HepG2 (cell line): ENCODE measurements around the gene SYNE1. TPM values are rescaled to one million over a fixed set of nuclear protein-coding genes. Genes with fewer than 3 reads are reported as not detected.

ENCODE experiments used
- ATAC-seq: fragments of 200-7000 bp; cut with Tn5 transposase; 3 replicates; pipeline ENCODE4 v1.9.1; 2020; ENCODE audit warnings: mild to moderate bottlenecking, moderate library complexity
- BruUV-seq: library from RNA; stranded (reverse); fragments of 400-500 nt; replicated peaks from 2 replicates; lab custom pipeline; 2021; lab: Mats Ljungman, UMichigan
- CTCF ChIA-PET: fragments of 300-600 bp; formaldehyde crosslinking; extraction: SDS; loops from one replicate; lab custom pipeline; 2021; ENCODE audit warnings: low total read pairs, inconsistent platforms, low intra/inter-chr PET ratio; lab: Yijun Ruan, JAX
- POLR2A ChIA-PET: fragments of 350-600 bp; sonication (Branson Sonifier 250); formaldehyde crosslinking; loops from one replicate; lab custom pipeline; 2020; ENCODE audit warnings: antibody characterized with exemption, inconsistent platforms; lab: Yijun Ruan, JAX
- DNase-seq: peaks from one replicate; pipeline ENCODE4 v3.0.0-alpha.2; 2015; ENCODE audit warnings: low spot score
- FAIRE-seq: peaks from 3 replicates; lab custom pipeline; 2011; peaks lifted over from hg19 to GRCh38; lab: Jason Lieb, UNC
- H2AFZ ChIP-seq: one replicate; pipeline ENCODE4 v1.6.1; 2011; ENCODE audit warnings: low read length, inconsistent platforms
- H3K27ac ChIP-seq: fragments of 300-600 bp; 3 replicates; pipeline ENCODE4 v1.8.0; 2011; ENCODE audit warnings: mixed run types, mild to moderate bottlenecking, mixed read lengths, low read length, inconsistent platforms; ENCODE audit not compliant: insufficient read depth; ENCODE audit errors: extremely low read length
- H3K27me3 ChIP-seq, 2 experiments: fragments of 200-600 bp in 1 of 2; 2 replicates in 1 of 2; 3 replicates in 1 of 2; pipeline versions ENCODE4 v1.6.0 to v1.8.0; 2011; ENCODE audit warnings: low read length in 2 of 2, mild to moderate bottlenecking in 2 of 2, moderate library complexity in 2 of 2, inconsistent platforms in 1 of 2; ENCODE audit not compliant: insufficient read depth in 2 of 2, control insufficient read depth in 1 of 2
- H3K36me3 ChIP-seq, 2 experiments: fragments of 200-600 bp in 1 of 2; replicated peaks in 1 of 2; 2 replicates in 1 of 2; 3 replicates in 1 of 2; pipeline versions ENCODE4 v1.5.1 to v1.8.0; 2011; ENCODE audit warnings: low read length in 2 of 2, inconsistent platforms in 1 of 2; ENCODE audit not compliant: insufficient read depth in 2 of 2, control insufficient read depth in 1 of 2
- H3K4me1 ChIP-seq: 2 replicates; pipeline ENCODE4 v1.5.1; 2012; ENCODE audit warnings: low read length, inconsistent platforms; ENCODE audit not compliant: insufficient read depth
- H3K4me2 ChIP-seq: 2 replicates; pipeline ENCODE4 v1.6.0; 2011; ENCODE audit warnings: low read depth, low read length, inconsistent platforms
- H3K4me3 ChIP-seq, 3 experiments: fragments of 200-600 bp in 1 of 3; sonication (generic), shearing (Covaris generic) in 1 of 3; replicated peaks in 1 of 3; 2 replicates each; pipeline ENCODE4 v1.5.1; 2011 to 2016; ENCODE audit warnings: low read length in 3 of 3, inconsistent platforms in 2 of 3, low read depth in 2 of 3, mild to moderate bottlenecking in 2 of 3, control low read depth in 1 of 3, mixed read lengths in 1 of 3; ENCODE audit not compliant: insufficient read depth in 1 of 3
- H3K79me2 ChIP-seq: one replicate; pipeline ENCODE4 v1.6.1; 2011; ENCODE audit warnings: low read length, inconsistent platforms; ENCODE audit not compliant: insufficient read depth
- H3K9ac ChIP-seq: 2 replicates; pipeline ENCODE4 v1.6.0; 2011; ENCODE audit warnings: mild to moderate bottlenecking, low read depth, low read length, inconsistent platforms; ENCODE audit not compliant: insufficient read depth
- H3K9me3 ChIP-seq: 2 replicates; pipeline ENCODE4 v1.5.1; 2012; ENCODE audit warnings: mild to moderate bottlenecking, low read length
- H4K20me1 ChIP-seq: 2 replicates; pipeline ENCODE4 v1.6.0; 2011; ENCODE audit warnings: inconsistent platforms, mild to moderate bottlenecking, low read length, moderate library complexity; ENCODE audit not compliant: insufficient read depth
- ARNT2 ChIP-seq: sonication (generic); formaldehyde crosslinking; IDR thresholded peaks from 2 replicates; pipeline ENCODE4 v1.8.0; 2022; ENCODE audit warnings: mild to moderate bottlenecking, low read depth, missing genetic modification reagents, moderate library complexity
- CEBPB ChIP-seq: IDR thresholded peaks from 2 replicates; pipeline ENCODE4 v1.6.1; 2011; ENCODE audit warnings: low read depth, low read length, improper control_type of control experiment, borderline replicate concordance
- CTCF ChIP-seq: sonication (generic); formaldehyde crosslinking; IDR thresholded peaks from 2 replicates; pipeline ENCODE4 v1.5.0; 2020; ENCODE audit warnings: mild to moderate bottlenecking, missing genetic modification reagents, moderate library complexity
- MBNL3 ChIP-seq: fragments of 250-450 bp; sonication (Bioruptor Pico); conservative IDR thresholded peaks from 2 replicates; pipeline ENCODE4 v1.8.0; 2022; ENCODE audit warnings: mild to moderate bottlenecking, inconsistent platforms
- RFXAP ChIP-seq: sonication (generic); formaldehyde crosslinking; IDR thresholded peaks from 2 replicates; pipeline ENCODE4 v1.4.0; 2020; ENCODE audit warnings: missing genetic modification reagents, borderline replicate concordance
- RNF219 ChIP-seq: sonication (generic); formaldehyde crosslinking; IDR thresholded peaks from 2 replicates; pipeline ENCODE4 v1.5.0; 2020; ENCODE audit warnings: mild to moderate bottlenecking, missing genetic modification reagents
- ZBTB10 ChIP-seq: sonication (generic); formaldehyde crosslinking; IDR thresholded peaks from 2 replicates; pipeline ENCODE4 v1.4.0; 2020; ENCODE audit warnings: missing genetic modification reagents, borderline replicate concordance
- ZNF101 ChIP-seq: sonication (generic); formaldehyde crosslinking; IDR thresholded peaks from 2 replicates; pipeline ENCODE4 v1.4.0; 2020; ENCODE audit warnings: mild to moderate bottlenecking, low read depth, missing genetic modification reagents, borderline replicate concordance
- ZNF660 ChIP-seq: sonication (generic); formaldehyde crosslinking; IDR thresholded peaks from 2 replicates; pipeline ENCODE4 v1.5.1; 2020; ENCODE audit warnings: mild to moderate bottlenecking, low read depth, missing genetic modification reagents, borderline replicate concordance
- WGBS: methylation state at CpG from one replicate; pipeline ENCODE4 v1.1.6; 2017; ENCODE audit warnings: low lambda C conversion rate; 5-methylcytosine and 5-hydroxymethylcytosine counted together
- in situ Hi-C: cut with HindIII; loops from 2 replicates; pipeline ENCODE4 v1.10.0; 2017; ENCODE audit warnings: low pct_unique_long_range_greater_than_20kb; ENCODE audit not compliant: extremely low pct_ligation_motif_present
- intact Hi-C: fragments of 100-400 bp; cut with micrococcal nuclease; formaldehyde crosslinking; loops from one replicate; pipeline ENCODE4 v1.10.0; 2022; ENCODE audit not compliant: unreplicated experiment
- polyA plus RNA-seq, 8 experiments: library from polyadenylated mRNA; depleted of rRNA in 3 of 8; stranded (reverse) in 7 of 8; unstranded in 1 of 8; fragments of >200 nt; fragmentation: Illumina TruSeq in 4 of 8; extraction: Trizol in 4 of 8; gene quantifications; 2 replicates each; pipeline versions ENCODE4 v1.2.1 to v1.2.3, GENCODE V29; 2011 to 2016; ENCODE audit warnings: low read depth in 4 of 8, missing spikeins in 1 of 8, mixed read lengths in 1 of 8; ENCODE audit not compliant: insufficient read depth in 1 of 8
- total RNA-seq, 5 experiments: library from RNA; depleted of rRNA; stranded (reverse); fragments of >200 nt; fragmentation: Illumina TruSeq; extraction: Trizol; gene quantifications; 2 replicates each; pipeline ENCODE4 v1.2.3, GENCODE V29; 2016; ENCODE audit warnings: low read depth in 1 of 5
- TF ChIP-seq, protein P1 (sequence below): IDR thresholded peaks from 2 replicates; pipeline ENCODE4 v1.6.1; 2016; ENCODE audit warnings: low read depth, control low read depth

Gene SYNE1
- total and polyA plus RNA-seq, 2 of the 13 experiments (the other 11 are each of a cell fraction or from before 2014, with no cell fraction given): 5.5 to 15.9 TPM

DNA sequence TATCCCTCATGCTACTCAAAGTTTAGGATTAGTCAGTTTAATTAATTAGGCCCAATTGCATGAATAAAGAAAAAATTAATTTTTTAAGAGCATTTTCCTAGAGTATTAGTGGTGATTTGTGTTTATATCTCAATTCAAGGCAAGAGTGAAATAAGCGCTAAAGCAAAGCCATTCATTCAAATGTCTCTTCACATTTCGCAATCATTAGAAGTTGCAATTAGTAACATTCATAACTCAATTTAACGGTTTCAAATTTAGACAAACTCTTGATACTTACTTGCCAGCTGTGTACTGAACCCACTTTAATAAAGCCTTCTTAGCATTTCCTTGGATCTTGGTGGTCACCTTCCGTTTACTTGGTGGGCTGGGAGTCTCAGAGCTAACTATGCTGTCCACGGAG is 127.2 kb downstream of the SYNE1 start:
- in situ Hi-C loops: no loop called here
- no peaks in the 10 kb centered on the region for H3K79me2 ChIP-seq
- CTCF ChIA-PET: no interaction called here
- BruUV-seq: no TSS peak
- no peaks in the 10 kb centered on the region; a peak in 1 of 5 replicates for H3K27me3 ChIP-seq
- POLR2A ChIA-PET: no interaction called here
- H3K4me3 ChIP-seq: no peak overlapping the region
- no peak overlapping the region for H2AFZ ChIP-seq
- no peak overlapping the region for H3K9ac ChIP-seq
- TF ChIP-seq ARNT2: no peak
- peak; percentile 79 for TF ChIP-seq CEBPB
- H3K4me2 ChIP-seq: no peak overlapping the region
- ATAC-seq: no peak
- no peaks in the 10 kb centered on the region for H3K9me3 ChIP-seq
- no peaks in the 10 kb centered on the region for H4K20me1 ChIP-seq
- H3K27ac ChIP-seq: no peak overlapping the region
- no peaks in the 10 kb centered on the region for H3K36me3 ChIP-seq
- intact Hi-C loops: no loop called here
- no peak for DNase-seq
- no peaks in the 10 kb centered on the region for H3K4me1 ChIP-seq
- 25% methylated on average over 5 of the region's 5 CpGs for WGBS
- no peak for FAIRE-seq

GRCh38 chr6:152508477-152508876 is 128.7 kb downstream of the SYNE1 start:
- Histone ChIP-seq H3K79me2 (no peaks in the 10 kb centered on the region), H3K27me3 (no peaks in the 10 kb centered on the region; a peak in 1 of 5 replicates), H3K9me3 (no peaks in the 10 kb centered on the region), H3K27ac (no peak overlapping the region), H2AFZ (no peak overlapping the region), H3K4me2 (no peak overlapping the region), H3K9ac (no peak overlapping the region), H3K36me3 (no peaks in the 10 kb centered on the region), H3K4me1 (no peaks in the 10 kb centered on the region), H3K4me3 (no peak overlapping the region), H4K20me1 (no peaks in the 10 kb centered on the region)
- DNase-seq (no peak), ATAC-seq (no peak), FAIRE-seq (no peak)
- CTCF ChIA-PET: no interaction called here
- POLR2A ChIA-PET: no interaction called here
- BruUV-seq: no TSS peak
- in situ Hi-C loops: no loop called here
- WGBS: 10% methylated on average over 2 of the region's 2 CpGs
- intact Hi-C loops: no loop called here
- TF ChIP-seq ZNF660 (no peak), RNF219 (CRISPR knock-in tag) (no peak), ZNF101 (no peak), ZBTB10 (CRISPR knock-in tag) (no peak), RFXAP (CRISPR knock-in tag) (no peak), MBNL3 (no peak), CTCF (CRISPR knock-in tag) (no peak)
- TF ChIP-seq, protein P1, sequence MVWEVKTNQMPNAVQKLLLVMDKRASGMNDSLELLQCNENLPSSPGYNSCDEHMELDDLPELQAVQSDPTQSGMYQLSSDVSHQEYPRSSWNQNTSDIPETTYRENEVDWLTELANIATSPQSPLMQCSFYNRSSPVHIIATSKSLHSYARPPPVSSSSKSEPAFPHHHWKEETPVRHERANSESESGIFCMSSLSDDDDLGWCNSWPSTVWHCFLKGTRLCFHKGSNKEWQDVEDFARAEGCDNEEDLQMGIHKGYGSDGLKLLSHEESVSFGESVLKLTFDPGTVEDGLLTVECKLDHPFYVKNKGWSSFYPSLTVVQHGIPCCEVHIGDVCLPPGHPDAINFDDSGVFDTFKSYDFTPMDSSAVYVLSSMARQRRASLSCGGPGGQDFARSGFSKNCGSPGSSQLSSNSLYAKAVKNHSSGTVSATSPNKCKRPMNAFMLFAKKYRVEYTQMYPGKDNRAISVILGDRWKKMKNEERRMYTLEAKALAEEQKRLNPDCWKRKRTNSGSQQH (CRISPR knock-in tag): no peak
